ENCODE results near the gene FUOM. TPM values are rescaled to one million over a fixed set of nuclear protein-coding genes. Genes with fewer than 3 reads are reported as not detected.

FUOM gene
- total and polyA plus RNA-seq, 10 of the 15 experiments (the other 5 are each of a cell fraction or from before 2014, with no cell fraction given): 1.8 to 41.7 (median 25.6) TPM

DNA sequence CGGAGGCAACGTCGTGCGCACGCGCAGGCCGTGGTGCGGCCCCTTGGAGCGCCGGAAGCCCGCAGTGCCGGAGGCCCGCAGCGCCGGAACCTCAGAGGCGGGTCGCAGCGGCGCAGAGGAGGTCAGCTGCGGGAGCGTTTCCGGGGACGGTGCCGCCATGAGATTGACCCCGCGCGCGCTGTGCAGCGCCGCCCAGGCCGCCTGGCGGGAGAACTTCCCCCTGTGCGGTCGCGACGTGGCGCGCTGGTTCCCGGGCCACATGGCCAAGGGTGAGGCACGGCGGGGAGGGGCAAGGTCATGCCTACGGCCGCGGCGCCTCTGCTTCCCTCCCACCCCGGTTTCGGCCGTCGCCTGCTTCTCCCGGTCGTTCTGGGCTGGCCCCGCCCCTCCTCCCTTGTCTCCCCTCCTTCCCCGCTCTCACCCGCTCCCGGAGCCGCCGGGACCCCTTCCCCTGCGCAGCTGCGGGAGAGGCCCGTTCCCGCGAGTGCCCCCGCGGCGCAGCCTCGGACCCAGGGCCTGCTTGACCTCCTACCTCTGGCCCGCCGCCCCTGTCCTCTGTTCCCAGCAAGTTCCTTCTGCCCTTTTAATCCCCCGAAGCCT is 36.3 kb upstream of the FUOM start, which contains the start of gene MTG1 (continued):
- TF ChIP-seq NR2F1 (conservative IDR thresholded peaks at IDR 0.05) (peak; percentile 97), STAT3 (IDR thresholded peaks at IDR 0.05; ENCODE audit: low read depth, low read length) (no peak), FOXK2 (IDR thresholded peaks at IDR 0.05) (no peak; the same call in 1 of the 2 replicates), NFXL1 (IDR thresholded peaks at IDR 0.05; ENCODE audit: borderline replicate concordance) (no peak), WRNIP1 (IDR thresholded peaks at IDR 0.05; ENCODE audit: borderline replicate concordance, low read depth, low read length) (no peak), GATAD2B (conservative IDR thresholded peaks at IDR 0.05; ENCODE audit: low read depth) (peak; percentile 96), IKZF2 (IDR thresholded peaks at IDR 0.05) (peak in 1 of 2 experiments; percentile 64; a peak in 2 of 4 replicates), MTA3 (IDR thresholded peaks at IDR 0.05; ENCODE audit: borderline replicate concordance, low read length) (no peak), PML (IDR thresholded peaks at IDR 0.05; ENCODE audit: low read length) (peak; percentile 82), REST (IDR thresholded peaks at IDR 0.05; ENCODE audit: low read depth, low read length) (no peak), MEF2A (IDR thresholded peaks at IDR 0.05; ENCODE audit: insufficient read depth, low read depth, low read length) (no peak), CREM (IDR thresholded peaks at IDR 0.05; ENCODE audit: low read depth) (peak; percentile 48), POLR2AphosphoS5 (IDR thresholded peaks at IDR 0.05; ENCODE audit: low read length) (peak; percentile 90)
- TF ChIP-seq, protein P1, sequence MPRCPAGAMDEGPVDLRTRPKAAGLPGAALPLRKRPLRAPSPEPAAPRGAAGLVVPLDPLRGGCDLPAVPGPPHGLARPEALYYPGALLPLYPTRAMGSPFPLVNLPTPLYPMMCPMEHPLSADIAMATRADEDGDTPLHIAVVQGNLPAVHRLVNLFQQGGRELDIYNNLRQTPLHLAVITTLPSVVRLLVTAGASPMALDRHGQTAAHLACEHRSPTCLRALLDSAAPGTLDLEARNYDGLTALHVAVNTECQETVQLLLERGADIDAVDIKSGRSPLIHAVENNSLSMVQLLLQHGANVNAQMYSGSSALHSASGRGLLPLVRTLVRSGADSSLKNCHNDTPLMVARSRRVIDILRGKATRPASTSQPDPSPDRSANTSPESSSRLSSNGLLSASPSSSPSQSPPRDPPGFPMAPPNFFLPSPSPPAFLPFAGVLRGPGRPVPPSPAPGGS (IDR thresholded peaks at IDR 0.05; ENCODE audit: borderline replicate concordance, insufficient read depth, low read depth, low read length, poor library complexity, severe bottlenecking): peak; percentile 90
- TF ChIP-seq, protein P2, sequence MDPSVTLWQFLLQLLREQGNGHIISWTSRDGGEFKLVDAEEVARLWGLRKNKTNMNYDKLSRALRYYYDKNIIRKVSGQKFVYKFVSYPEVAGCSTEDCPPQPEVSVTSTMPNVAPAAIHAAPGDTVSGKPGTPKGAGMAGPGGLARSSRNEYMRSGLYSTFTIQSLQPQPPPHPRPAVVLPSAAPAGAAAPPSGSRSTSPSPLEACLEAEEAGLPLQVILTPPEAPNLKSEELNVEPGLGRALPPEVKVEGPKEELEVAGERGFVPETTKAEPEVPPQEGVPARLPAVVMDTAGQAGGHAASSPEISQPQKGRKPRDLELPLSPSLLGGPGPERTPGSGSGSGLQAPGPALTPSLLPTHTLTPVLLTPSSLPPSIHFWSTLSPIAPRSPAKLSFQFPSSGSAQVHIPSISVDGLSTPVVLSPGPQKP (IDR thresholded peaks at IDR 0.05; ENCODE audit: low read depth, low read length): peak; percentile 91
- TF ChIP-seq, protein P3, sequence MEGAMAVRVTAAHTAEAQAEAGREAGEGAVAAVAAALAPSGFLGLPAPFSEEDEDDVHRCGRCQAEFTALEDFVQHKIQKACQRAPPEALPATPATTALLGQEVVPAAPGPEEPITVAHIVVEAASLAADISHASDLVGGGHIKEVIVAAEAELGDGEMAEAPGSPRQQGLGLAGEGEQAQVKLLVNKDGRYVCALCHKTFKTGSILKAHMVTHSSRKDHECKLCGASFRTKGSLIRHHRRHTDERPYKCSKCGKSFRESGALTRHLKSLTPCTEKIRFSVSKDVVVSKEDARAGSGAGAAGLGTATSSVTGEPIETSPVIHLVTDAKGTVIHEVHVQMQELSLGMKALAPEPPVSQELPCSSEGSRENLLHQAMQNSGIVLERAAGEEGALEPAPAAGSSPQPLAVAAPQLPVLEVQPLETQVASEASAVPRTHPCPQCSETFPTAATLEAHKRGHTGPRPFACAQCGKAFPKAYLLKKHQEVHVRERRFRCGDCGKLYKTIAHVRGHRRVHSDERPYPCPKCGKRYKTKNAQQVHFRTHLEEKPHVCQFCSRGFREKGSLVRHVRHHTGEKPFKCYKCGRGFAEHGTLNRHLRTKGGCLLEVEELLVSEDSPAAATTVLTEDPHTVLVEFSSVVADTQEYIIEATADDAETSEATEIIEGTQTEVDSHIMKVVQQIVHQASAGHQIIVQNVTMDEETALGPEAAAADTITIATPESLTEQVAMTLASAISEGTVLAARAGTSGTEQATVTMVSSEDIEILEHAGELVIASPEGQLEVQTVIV (IDR thresholded peaks at IDR 0.05; ENCODE audit: borderline replicate concordance, partially characterized antibody): peak; percentile 40
- TF ChIP-seq, protein P4, sequence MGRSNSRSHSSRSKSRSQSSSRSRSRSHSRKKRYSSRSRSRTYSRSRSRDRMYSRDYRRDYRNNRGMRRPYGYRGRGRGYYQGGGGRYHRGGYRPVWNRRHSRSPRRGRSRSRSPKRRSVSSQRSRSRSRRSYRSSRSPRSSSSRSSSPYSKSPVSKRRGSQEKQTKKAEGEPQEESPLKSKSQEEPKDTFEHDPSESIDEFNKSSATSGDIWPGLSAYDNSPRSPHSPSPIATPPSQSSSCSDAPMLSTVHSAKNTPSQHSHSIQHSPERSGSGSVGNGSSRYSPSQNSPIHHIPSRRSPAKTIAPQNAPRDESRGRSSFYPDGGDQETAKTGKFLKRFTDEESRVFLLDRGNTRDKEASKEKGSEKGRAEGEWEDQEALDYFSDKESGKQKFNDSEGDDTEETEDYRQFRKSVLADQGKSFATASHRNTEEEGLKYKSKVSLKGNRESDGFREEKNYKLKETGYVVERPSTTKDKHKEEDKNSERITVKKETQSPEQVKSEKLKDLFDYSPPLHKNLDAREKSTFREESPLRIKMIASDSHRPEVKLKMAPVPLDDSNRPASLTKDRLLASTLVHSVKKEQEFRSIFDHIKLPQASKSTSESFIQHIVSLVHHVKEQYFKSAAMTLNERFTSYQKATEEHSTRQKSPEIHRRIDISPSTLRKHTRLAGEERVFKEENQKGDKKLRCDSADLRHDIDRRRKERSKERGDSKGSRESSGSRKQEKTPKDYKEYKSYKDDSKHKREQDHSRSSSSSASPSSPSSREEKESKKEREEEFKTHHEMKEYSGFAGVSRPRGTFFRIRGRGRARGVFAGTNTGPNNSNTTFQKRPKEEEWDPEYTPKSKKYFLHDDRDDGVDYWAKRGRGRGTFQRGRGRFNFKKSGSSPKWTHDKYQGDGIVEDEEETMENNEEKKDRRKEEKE (IDR thresholded peaks at IDR 0.05): no peak
- TF ChIP-seq, protein P5, sequence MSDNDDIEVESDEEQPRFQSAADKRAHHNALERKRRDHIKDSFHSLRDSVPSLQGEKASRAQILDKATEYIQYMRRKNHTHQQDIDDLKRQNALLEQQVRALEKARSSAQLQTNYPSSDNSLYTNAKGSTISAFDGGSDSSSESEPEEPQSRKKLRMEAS (IDR thresholded peaks at IDR 0.05; ENCODE audit: low read depth, low read length): peak; percentile 93
